ENCODE data around the gene CD58. TPM values are rescaled to one million over a fixed set of nuclear protein-coding genes. Genes with fewer than 3 reads are reported as not detected.

The CD58 gene
- polyA plus RNA-seq, 1 of the 3 experiments (the other 2 are of a cell fraction), result 18.1 TPM

DNA sequence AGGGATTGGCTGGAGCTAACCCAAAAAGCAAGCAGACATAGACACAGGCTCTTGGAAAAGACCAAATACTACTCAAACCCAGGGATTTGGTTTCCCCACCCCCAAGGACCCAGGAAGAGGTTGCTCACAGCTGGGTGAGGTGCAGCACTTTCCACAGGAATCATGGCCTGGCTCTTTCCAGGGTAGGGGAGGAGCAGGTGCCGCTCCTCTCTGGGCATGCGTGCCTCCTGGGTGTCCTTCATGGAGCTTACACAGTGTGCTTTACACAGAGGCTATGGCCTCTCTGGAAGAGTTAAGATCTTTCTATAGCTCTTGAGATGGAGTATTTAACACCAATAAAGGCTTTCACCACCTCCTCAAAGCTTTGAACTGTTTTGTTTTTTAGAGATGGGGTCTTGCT lies 88.3 kb downstream of the CD58 start:
- Histone ChIP-seq H3K4me3 (ENCODE audit: low read depth in 2 of 2, low read length in 1 of 2) (no peak overlapping the region), H2AFZ (ENCODE audit: low read depth) (no peak overlapping the region), H3K9ac (no peak overlapping the region), H3K36me3 (replicated peaks in 1 of 2; ENCODE audit: control insufficient read depth in 1 of 2, insufficient read depth in 2 of 2, low read length in 1 of 2) (no peaks in the 10 kb centered on the region), H3K4me2 (no peak overlapping the region), H4K20me1 (ENCODE audit: insufficient read depth) (no peaks in the 10 kb centered on the region), H3K27ac (ENCODE audit: low read depth in 2 of 2, low read length in 1 of 2) (no peak overlapping the region), H3K4me1 (ENCODE audit: control insufficient read depth in 1 of 2, insufficient read depth in 2 of 2, low read depth in 1 of 2, low read length in 1 of 2) (peaks cover 21 to 26% of the 10 kb centered on the region in 2 experiments; a peak in 2 of 4 replicates), H3K79me2 (ENCODE audit: insufficient read depth) (no peaks in the 10 kb centered on the region), H3K9me3 (no peaks in the 10 kb centered on the region), H3F3A (replicated peaks; ENCODE audit: insufficient read depth) (no peaks in the 10 kb centered on the region), H3K9me2 (no peaks in the 10 kb centered on the region), H3K27me3 (ENCODE audit: insufficient read depth) (no peaks in the 10 kb centered on the region)
- no peak for DNase-seq
- ChIA-PET CTCF (interaction anchor here (0.9 to 29.6 kb wide), 4 partner anchors 10 to 336 kb away, joined by 4 to 1099 read pairs (median 152); no protein-coding TSS in a partner anchor), POLR2A (no interaction called here)
- TF ChIP-seq MEF2A (IDR thresholded peaks at IDR 0.05; ENCODE audit: borderline replicate concordance, low read depth) (no peak), RXRA (IDR thresholded peaks at IDR 0.05; ENCODE audit: borderline replicate concordance, low read depth) (no peak), EP300 (IDR thresholded peaks at IDR 0.05; ENCODE audit: borderline replicate concordance in 1 of 2, low read depth in 1 of 2, low read length in 1 of 2) (no peak), NRF1 (IDR thresholded peaks at IDR 0.05; ENCODE audit: low read depth, low read length) (no peak), FOXM1 (IDR thresholded peaks at IDR 0.05; ENCODE audit: low read depth) (no peak), POLR2AphosphoS5 (IDR thresholded peaks at IDR 0.05; ENCODE audit: low read depth, low read length) (no peak), RCOR1 (IDR thresholded peaks at IDR 0.05; ENCODE audit: low read length) (no peak), NFIC (IDR thresholded peaks at IDR 0.05; ENCODE audit: borderline replicate concordance) (no peak), EZH2phosphoT487 (IDR thresholded peaks at IDR 0.05; ENCODE audit: borderline replicate concordance, low read depth) (no peak), FOXJ3 (CRISPR knock-in tag; IDR thresholded peaks at IDR 0.05) (no peak), GATA2 (CRISPR knock-in tag; IDR thresholded peaks at IDR 0.05) (no peak), YY1 (IDR thresholded peaks at IDR 0.05; ENCODE audit: low read depth) (no peak), CHD2 (IDR thresholded peaks at IDR 0.05; ENCODE audit: low read length, partially characterized antibody) (no peak), TCF12 (IDR thresholded peaks at IDR 0.05) (no peak), SMC3 (IDR thresholded peaks at IDR 0.05; ENCODE audit: low read depth, low read length) (no peak)
- TF ChIP-seq, protein P1, sequence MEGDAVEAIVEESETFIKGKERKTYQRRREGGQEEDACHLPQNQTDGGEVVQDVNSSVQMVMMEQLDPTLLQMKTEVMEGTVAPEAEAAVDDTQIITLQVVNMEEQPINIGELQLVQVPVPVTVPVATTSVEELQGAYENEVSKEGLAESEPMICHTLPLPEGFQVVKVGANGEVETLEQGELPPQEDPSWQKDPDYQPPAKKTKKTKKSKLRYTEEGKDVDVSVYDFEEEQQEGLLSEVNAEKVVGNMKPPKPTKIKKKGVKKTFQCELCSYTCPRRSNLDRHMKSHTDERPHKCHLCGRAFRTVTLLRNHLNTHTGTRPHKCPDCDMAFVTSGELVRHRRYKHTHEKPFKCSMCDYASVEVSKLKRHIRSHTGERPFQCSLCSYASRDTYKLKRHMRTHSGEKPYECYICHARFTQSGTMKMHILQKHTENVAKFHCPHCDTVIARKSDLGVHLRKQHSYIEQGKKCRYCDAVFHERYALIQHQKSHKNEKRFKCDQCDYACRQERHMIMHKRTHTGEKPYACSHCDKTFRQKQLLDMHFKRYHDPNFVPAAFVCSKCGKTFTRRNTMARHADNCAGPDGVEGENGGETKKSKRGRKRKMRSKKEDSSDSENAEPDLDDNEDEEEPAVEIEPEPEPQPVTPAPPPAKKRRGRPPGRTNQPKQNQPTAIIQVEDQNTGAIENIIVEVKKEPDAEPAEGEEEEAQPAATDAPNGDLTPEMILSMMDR (IDR thresholded peaks at IDR 0.05), result no peak
- TF ChIP-seq, protein P2, sequence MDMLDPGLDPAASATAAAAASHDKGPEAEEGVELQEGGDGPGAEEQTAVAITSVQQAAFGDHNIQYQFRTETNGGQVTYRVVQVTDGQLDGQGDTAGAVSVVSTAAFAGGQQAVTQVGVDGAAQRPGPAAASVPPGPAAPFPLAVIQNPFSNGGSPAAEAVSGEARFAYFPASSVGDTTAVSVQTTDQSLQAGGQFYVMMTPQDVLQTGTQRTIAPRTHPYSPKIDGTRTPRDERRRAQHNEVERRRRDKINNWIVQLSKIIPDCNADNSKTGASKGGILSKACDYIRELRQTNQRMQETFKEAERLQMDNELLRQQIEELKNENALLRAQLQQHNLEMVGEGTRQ (IDR thresholded peaks at IDR 0.05; ENCODE audit: borderline replicate concordance, low read depth, low read length), result no peak
- TF ChIP-seq, protein P3, sequence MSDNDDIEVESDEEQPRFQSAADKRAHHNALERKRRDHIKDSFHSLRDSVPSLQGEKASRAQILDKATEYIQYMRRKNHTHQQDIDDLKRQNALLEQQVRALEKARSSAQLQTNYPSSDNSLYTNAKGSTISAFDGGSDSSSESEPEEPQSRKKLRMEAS (IDR thresholded peaks at IDR 0.05; ENCODE audit: low read depth), result no peak
- TF ChIP-seq, protein P4, sequence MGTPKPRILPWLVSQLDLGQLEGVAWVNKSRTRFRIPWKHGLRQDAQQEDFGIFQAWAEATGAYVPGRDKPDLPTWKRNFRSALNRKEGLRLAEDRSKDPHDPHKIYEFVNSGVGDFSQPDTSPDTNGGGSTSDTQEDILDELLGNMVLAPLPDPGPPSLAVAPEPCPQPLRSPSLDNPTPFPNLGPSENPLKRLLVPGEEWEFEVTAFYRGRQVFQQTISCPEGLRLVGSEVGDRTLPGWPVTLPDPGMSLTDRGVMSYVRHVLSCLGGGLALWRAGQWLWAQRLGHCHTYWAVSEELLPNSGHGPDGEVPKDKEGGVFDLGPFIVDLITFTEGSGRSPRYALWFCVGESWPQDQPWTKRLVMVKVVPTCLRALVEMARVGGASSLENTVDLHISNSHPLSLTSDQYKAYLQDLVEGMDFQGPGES (IDR thresholded peaks at IDR 0.05; ENCODE audit: low read depth, low read length), result no peak
- 73% methylated on average over 2 of the region's 2 CpGs for WGBS (ENCODE audit: low lambda C conversion rate)
